GM21723 (cell line): Measurements from ENCODE around the gene MTG1.

Source experiments
- ATAC-seq: cut with Tn5 transposase; IDR thresholded peaks from one replicate; pipeline ENCODE4 v1.9.1; 2021; ENCODE audit warnings: mild to moderate bottlenecking, moderate library complexity; ENCODE audit not compliant: unreplicated experiment

The MTG1 gene

DNA sequence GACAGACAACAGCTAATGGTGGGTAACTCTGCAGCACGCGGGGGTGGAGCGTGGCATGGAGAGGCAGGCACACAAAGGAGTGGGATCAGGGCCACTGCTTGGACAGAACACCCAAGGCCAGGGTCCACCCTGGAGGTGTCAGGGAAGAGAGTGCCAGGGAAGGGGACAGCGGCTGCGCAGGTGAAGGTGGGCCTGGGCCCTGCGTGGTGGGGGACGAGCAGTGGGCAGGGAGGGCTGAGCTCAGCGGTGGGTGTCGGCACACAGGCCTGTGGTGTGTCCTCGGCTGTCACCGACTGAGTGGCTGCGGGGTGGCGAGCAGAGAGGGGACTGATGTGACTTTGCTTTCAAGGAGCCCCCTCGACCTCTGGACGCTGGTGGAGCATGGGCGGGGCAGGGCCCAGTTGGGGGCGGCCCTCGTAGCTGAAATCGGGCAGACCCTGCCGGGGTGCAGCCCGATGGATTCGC is 51.3 kb downstream of the MTG1 start:
- ATAC-seq: no peak

DNA sequence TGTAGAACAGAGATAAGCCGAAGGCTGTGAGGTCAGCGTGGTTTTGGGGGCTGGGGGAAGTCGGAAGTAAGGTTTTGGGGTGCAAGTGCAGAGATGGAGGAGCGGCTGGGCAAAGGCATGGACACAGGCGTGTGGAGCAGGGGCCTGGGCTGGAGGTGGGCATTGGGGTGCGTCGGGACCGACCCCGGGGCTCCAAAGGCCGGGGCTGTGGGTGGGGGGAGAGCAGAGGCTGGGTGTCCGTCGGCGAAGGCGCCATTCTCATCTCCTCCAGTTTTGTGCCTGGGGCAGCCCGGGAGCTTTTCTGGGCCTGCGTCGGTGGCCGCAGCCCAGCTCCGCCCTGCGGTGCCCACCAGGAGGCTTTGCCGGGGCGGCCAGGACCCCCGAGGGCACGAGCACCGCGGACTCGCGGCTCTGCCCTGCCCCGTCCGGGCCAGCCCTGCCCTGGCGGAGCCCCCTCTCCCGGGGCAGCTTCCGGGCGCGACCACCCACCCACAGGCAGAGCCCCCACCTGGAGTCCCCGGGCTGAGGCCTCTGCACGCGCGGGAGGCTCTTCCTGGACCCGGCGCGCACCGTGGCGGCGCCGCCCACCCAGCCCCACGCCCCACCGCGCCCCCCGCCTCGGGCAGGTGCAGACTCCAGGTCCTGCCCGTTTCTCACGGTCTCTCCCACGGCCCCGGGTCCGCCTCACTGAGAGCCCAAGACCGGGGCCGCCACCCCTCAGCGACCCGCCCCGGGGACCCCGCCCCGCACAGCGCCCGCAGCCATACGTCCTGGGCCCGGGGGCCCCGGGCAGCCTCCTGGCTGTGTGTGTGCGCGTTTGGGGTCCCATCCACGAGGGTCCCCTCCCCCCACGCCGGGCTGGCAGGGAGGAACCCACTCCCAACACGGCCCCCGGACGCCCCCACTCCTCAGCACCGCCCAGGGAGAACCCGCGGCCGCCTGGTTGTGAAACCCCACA is 52.1 kb downstream of the MTG1 start:
- no peak for ATAC-seq

DNA sequence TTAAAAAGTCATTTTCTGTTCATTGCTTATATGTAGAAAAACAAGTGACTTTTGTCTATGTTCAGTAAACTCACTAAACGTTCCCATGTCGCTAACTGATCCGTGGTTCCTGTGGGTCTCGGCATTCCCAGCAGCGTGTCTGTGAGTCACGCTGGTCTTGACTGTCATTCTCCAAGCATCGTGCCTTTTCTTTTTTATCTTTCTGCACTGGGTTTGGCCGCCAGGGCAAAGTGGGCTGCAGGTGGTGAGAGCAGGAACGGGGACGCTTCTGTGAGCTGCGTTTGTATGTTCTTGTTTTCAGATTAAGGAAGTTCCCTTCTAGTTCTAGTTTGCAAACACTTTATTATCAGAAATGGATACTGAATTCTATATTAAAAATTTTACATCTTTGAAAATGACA is 53.0 kb downstream of the MTG1 start:
- no peak for ATAC-seq

DNA sequence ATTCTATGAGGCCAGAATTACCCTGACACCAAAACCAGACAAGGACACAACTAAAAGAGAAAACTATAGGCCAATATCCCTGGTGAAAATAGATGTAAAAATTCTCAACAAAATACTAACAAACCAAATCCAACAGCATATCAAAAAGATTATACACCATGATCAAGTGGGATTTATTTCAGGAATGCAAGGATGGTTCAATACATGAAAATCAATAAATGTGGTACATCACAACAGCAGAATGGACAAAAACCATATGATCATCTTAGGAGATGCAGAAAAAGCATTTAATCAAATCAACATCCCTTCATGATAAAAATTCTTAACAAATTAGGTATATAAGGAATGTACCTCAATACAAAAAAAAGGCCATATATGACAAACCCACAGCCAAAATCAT is 54.2 kb downstream of the MTG1 start:
- ATAC-seq: no peak

DNA sequence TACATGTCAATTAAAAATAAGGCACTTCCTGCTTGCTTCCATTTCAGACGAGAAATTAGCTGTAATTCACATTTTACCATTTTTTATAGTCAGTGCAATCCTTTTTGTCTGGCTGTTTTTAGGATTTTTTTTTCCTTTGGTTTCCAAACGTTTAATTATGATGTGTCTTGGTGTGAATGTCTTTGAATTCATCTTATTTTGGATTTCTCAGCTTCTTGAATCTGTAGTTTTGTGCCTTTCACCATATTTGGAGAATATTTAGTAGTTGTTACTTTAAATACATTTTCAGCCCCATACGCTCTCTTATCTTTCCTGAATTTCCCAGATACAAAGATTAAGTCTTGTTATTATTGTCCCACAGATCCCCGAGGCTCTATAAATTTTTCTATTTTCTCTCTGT is 57.4 kb downstream of the MTG1 start:
- no peak for ATAC-seq

DNA sequence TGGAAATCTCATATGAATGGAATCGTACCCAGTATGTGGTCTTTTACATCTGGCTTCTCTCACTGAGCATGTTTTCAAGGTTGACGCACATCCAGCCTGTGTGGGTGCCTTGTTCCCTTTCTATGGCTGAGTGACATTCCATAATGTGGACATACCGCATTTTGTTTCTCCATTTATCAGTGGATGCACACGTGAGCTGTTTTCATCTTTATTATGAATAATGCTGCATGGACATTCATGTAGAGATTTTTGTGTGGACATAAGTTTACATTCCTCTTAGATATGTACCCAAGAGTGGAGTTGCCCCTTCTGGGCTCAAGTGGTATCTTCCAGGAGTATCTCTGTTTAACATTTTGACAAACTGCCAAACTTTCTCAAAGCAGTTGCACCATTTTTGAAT is 58.5 kb downstream of the MTG1 start:
- ATAC-seq: no peak

DNA sequence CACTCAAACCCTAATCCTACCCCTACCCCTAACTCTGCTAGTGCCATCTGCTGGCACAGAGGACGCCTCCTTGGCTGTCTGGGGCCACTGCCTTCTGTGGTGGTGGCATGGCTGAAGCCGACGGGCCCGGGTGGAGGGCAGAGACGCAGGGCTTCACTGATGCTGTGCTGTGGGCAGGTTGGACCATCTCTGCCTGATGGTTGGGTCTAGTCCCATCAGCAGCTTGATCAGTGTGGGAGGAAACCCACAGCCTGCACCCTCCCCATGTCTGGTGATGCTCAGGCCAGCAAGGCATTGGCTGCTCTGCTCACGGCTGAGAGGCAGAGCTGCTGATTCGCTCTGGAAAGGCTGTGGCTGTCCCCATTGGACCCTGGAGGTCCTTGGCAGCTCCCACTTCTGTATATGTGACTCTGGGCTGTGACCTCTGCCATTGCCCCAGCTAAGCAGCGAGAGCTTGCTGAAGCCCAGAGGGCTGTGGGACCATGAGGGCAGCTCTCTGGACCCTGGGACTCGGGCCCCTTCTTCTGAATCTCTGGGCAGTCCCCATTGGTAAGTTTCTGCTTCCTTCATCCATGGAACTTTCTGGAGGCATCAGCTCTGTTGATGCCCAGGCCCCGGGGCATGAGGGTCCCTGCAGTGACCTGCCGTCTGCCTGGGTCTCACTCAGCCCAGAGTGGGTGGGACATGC is 59.7 kb downstream of the MTG1 start, which contains the start of gene SCART1:
SCART1 (plus strand) TSS at position 430 of the 688 bp plus-strand sequence; CDS start at position 483, 53 bp downstream.
- ATAC-seq: no peak

DNA sequence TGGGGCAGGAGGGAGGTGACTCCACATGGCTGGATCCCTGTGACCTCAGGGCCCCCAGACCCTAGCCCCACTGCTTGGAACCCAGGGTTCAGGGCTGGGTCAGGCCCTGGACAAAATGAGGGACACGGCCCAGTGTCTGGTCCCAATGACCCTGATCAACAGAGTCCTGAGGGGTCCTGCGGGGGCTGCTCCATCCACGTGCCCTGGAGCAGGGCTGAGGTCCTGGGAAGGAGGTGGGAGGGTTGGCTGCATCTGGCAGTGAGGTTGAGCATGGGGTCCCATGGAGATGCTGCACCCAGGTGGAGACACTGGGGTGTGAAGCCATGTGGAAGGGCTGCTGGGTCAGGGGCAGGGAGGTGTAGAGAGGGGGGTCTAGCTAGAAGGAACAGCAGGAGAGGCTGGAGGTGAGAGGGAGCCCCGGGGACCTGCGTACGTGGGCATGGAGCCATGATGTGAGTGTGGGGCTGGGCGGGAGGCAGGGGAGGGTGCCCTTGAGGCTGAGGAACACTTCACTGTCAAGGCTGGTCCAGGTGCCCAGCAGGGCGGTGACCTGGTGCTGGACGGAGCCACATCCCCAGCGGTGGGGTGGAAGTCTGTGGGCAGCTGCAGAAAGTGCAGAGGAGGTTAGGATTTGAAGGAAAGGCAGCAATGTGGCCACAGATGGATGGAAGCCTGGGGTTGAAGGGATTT is 60.4 kb downstream of the MTG1 start:
- no peak for ATAC-seq

DNA sequence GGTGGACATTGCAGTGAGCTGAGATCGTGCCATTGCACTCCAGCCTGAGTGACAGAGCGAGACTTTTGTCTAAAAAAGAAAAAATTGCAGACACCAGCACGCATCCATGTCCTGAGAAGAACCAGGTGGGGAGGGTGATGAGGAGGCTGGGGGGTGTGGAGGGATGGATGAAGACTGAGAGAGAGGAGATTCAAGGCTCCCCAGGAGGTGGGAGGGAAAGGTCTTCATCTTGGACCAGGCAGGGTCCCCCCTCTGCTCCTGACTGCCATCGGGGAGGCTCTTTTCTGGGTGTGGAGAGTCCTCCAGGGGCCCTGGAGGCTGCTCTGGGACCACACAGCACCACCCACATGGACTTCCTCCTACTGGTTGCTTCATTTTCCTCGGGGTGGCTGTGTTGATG is 61.2 kb downstream of the MTG1 start:
- no peak for ATAC-seq

DNA sequence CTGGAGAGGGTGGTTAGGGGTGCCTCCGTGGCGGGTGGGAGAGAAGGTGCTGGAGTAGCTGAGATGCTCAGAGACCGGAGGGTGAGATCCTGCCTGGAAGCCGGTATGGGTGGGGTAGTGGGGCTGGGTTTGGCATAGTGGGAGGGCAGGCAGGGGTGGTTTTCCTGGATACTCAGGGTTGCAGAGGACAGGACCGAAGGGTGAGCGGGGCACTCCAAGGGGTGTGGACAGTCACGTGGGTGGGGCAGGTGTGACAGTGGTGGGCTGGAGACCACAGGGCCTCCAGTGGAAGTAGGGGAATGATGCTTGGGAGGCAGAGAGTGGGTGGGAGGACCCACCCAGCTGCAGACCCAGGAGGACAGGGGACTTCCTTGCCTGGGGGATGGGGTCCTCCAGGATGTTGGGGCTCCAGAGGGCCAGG is 61.7 kb downstream of the MTG1 start:
- no peak for ATAC-seq

DNA sequence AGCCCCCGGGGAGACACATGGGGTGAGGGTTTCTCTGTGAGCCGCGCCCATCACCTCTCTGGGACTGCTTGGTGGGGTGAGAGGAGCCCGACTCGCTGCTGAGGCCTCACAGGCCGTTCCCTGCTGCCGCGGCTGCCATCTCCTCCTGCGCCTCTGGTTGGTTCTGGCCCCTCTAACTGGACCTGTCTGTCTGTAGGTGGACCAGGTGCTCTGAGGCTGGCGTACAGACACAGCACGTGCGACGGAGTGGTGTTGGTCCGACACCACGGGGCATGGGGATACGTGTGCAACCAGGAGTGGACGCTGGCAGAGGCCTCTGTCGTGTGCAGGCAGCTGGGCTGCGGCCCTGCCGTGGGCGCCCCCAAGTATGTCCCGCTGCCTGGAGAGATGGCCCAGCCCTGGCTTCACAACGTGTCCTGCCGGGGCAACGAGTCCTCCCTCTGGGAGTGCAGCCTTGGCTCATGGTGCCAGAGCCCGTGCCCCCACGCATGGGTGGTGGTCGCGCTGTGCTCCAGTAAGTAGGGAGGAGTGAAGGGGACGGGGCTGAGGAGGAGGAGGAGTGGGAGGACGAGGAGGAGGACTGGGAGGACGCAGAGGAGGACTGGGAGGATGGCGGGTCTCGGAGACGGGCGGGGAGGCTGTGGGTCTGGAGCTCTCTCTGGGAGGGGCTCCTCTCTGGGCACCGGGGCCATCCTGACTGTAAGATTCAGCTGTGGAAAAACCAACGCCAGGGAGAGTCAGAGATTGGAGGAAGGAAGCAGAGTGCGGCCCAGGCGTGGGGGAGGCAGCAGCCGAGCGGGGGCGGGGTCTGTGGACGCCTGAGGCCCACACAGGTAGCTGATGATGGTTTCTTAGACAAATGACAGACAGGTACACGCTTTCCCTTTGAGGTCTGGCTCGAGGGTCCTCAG is 62.3 kb downstream of the MTG1 start:
- ATAC-seq: no peak

DNA sequence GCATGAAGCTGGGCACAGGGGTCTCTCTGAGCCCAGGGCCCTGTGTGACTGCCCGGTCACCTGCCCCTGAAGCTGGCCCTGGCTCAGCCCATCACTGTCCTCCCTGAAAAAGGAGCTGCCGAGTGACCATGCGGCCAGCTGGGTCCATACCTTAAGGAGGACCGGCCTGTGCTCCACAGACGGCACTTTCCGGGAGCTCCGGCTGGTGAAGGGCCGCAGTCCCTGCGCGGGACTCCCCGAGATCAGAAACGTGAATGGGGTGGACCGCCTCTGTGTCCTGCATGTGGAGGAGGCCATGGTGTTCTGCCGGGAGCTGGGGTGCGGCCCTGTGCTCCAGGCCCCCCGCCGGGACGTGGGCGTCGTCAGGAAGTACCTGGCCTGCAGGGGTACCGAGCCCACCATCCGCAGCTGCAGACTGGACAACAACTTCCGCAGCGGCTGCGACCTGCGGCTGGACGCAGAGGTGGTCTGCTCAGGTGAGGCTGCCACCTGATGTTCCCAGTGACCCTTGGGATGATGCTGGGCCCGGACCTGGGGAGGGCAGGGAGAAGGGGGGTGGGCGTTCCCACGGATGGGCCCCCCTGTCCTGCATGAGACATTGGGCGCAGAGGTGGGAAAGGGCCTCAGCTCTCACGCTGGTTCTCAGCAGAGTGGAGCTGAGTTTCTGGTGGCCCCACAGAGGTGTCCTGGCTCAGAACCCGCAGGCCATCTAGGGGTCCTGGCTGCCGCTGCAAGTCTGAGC is 63.3 kb downstream of the MTG1 start:
- no peak for ATAC-seq

DNA sequence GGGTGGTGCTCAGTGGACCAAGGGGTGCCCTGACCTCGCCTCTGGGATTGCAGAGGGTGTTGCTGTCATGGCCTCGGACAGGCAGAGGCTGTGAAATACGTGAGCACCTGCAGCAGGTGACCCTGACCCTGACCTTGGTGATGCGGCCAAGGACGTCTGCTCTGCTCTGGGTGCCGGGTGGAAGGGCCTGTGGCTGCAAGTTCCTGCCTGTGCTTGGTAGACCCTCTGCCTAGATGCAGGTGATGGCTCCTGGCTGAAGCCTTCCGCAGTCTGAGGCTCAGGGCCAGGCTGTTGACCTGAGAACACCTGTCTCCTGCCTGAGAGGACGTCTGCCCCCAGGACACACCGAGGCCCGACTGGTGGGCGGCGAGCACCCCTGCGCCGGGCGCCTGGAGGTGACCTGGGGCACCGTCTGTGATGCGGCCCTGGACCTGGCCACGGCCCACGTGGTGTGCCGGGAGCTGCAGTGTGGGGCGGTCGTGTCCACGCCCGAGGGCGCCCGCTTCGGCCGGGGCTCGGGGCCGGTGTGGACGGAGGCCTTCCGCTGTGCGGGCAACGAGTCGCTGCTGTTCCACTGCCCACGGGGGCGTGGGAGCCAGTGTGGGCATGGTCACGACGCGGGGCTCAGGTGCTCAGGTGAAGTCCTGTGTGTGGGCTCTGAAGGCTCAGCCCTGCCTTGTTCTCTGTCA is 64.2 kb downstream of the MTG1 start:
- no peak for ATAC-seq

DNA sequence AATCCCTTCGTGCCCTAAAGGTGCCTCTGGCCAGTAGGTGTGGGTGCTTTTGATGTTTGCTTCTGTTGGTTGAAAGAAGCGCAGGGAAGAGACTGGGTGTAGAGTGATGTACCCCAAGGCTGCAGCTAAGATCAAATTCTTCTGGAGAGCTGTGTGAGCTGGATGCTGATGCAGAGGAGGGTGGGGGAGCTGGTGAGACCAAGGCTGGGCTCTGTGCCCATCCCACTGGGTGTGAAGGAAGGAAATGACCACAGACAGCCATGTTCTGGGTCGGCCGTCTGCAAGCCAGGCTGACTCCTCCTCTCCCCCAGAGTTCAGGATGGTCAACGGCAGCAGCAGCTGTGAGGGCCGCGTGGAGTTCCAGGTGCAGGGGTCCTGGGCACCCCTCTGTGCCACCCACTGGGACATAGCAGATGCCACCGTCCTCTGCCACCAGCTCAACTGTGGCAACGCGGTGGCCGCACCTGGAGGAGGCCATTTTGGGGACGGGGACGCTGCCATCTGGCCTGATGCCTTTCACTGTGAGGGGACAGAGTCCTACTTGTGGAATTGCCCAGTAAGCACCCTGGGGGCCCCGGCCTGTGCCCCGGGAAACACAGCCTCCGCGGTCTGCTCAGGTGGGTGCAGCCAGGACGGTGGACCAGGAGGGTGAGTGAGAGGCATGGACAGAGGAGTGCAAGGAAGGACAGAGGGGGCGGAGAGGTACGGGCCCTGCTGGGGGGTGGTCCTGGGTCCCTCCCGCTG is 64.9 kb downstream of the MTG1 start:
- ATAC-seq: no peak

DNA sequence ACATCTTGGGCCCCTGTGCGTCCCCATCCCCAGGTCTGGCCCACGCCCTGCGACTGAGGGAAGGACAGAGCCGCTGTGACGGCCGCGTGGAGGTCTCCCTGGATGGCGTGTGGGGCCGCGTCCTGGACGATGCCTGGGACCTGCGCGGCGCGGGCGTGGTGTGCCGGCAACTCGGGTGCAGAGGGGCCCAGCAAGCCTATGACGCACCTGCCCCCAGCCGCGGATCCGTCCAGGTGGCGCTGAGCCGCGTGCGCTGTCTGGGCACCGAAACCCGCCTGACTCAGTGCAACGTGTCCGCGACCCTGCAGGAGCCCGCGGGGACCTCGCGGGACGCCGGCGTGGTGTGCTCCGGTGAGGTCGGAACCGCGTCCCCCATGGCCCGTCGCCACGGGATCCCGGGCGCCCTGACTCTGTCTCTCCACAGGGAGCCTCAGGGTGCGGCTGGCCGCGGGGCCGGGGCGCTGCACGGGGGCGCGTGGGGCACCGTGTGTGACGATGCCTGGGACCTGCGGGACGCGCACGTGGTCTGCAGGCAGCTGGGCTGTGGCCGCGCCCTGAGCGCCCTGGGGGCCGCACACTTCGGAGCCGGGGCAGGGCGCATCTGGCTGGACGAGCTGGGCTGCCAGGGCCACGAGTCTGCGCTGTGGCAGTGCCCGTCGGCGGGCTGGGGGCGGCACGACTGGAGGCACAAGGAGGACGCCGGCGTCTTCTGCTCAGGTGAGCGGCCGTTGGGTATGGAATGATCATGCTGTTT is 65.7 kb downstream of the MTG1 start:
- ATAC-seq: no peak

DNA sequence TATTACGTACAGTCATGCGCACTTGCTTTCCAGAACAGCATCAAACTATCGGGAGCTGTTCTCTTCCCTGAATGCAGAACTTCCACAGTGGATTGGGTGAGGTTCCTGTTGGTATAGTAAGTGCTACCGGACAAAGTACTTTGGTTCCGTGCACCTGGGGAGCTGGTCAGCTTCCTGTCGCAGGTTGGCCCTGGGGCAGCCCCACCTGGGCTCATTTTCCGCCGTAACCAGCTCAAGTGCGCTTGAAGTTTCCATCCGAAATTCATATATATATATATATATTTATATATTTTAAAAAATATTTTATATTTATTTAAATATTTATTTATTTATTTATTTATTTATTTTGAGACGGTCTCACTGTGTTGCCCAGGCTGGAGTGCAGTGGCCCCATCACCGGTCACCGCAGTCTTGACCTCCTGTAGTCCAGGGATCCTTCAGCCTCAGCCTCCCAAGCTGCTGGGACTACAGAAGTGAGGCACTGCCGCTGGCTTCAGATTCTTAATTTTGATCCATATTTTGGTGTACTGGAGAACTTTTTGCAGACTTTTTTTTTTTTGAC is 66.3 kb downstream of the MTG1 start:
- ATAC-seq: no peak

DNA sequence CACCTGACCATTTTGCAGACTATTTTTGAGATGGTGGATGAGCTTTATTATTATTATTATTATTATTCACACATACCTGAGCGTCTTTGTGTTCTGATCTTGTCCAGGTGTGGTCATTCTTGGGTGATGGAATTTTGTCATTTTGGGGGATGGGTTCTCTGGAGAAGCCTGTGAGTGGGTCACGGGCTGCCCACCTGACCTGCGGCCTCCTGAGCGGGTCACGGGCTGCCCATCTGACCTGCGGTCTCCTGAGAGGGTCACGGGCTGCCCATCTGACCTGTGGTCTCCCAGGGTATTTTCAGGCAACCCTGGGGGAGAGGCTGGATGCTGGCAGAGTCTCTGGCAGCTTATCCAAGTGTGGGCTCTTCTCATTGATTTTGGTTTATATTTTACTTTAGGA is 67.1 kb downstream of the MTG1 start:
- no peak for ATAC-seq
